HG03565 (cell line): ENCODE results near the gene DRAM1.
A peak's percentile ranks its signal among the peaks of the same experiment; 100 is the strongest.
"Not testable (repeated sequence)": the region's sequence is repeated elsewhere in the genome, so short reads cannot be mapped to it uniquely, and the experiment has no call there.

Experiments
- ATAC-seq: cut with Tn5 transposase; IDR thresholded peaks from one replicate; pipeline ENCODE4 v1.9.1; 2021; ENCODE audit warnings: mild to moderate bottlenecking, moderate library complexity; ENCODE audit not compliant: unreplicated experiment

Gene DRAM1

GRCh38 chr12:101901777-101902176, 24.4 kb downstream of the DRAM1 start:
- ATAC-seq = no peak

- ATAC-seq = no peak
These were observed 25.3 kb downstream of the DRAM1 start for GRCh38 chr12:101902641-101903040.

- ATAC-seq = no peak
These were observed 28.8 kb downstream of the DRAM1 start for GRCh38 chr12:101906226-101906625.

GRCh38 chr12:101908395-101908794, 31.0 kb downstream of the DRAM1 start:
- ATAC-seq = no peak

GRCh38 chr12:101909646-101910045, 32.3 kb downstream of the DRAM1 start:
- ATAC-seq = no peak

- ATAC-seq = no peak
These were observed 38.5 kb downstream of the DRAM1 start for GRCh38 chr12:101915841-101916240.

- not testable (repeated sequence) for ATAC-seq
These were observed 41.4 kb downstream of the DRAM1 start for GRCh38 chr12:101918805-101919204.

GRCh38 chr12:101919447-101919846, 42.1 kb downstream of the DRAM1 start:
- no peak for ATAC-seq

- ATAC-seq = no peak
These were observed 43.5 kb downstream of the DRAM1 start for GRCh38 chr12:101920906-101921305.

GRCh38 chr12:101923045-101923718, 45.8 kb downstream of the DRAM1 start:
- ATAC-seq = no peak

GRCh38 chr12:101924618-101925017, 47.2 kb downstream of the DRAM1 start:
- no peak for ATAC-seq

GRCh38 chr12:101925361-101925760, 48.0 kb downstream of the DRAM1 start:
- ATAC-seq = no peak

- no peak for ATAC-seq
These were observed 48.6 kb downstream of the DRAM1 start for GRCh38 chr12:101925935-101926334.

- ATAC-seq = no peak
These were observed 49.7 kb downstream of the DRAM1 start for GRCh38 chr12:101927036-101927435.

GRCh38 chr12:101927999-101928398, 50.6 kb downstream of the DRAM1 start:
- no peak for ATAC-seq

- no peak for ATAC-seq
These were observed 51.2 kb downstream of the DRAM1 start for GRCh38 chr12:101928556-101928955.

- ATAC-seq = no peak
These were observed 52.1 kb downstream of the DRAM1 start for GRCh38 chr12:101929365-101930041.

GRCh38 chr12:101931498-101932326, 54.3 kb downstream of the DRAM1 start:
- ATAC-seq = peak; percentile 22

- no peak for ATAC-seq
These were observed 56.6 kb downstream of the DRAM1 start for GRCh38 chr12:101933866-101934514.

- peak; percentile 74 for ATAC-seq
These were observed 58.7 kb downstream of the DRAM1 start for GRCh38 chr12:101935890-101936746.
